Stimulated activated effector memory CD8-positive, alpha-beta T cell treated with anti-CD3 and anti-CD28 coated beads, Interleukin-12 subunit alpha, Interleukin-12 subunit beta, amount 100 ng/mL, for 72 hours (primary cell): ENCODE measurements around the gene CAPN10.

Experiments used
- ATAC-seq: fragments of 150-1000 bp; cut with Tn5 transposase; 2 replicates; pipeline ENCODE4 v1.10.0; 2021
- DNase-seq, 2 donors: peaks; one replicate each; pipeline ENCODE4 v3.0.0; 2021 to 2022; ENCODE audit warnings: low spot score in 2 of 2
- H3K27ac Mint-ChIP-seq: one replicate; pipeline ENCODE4 v1.8.0; 2022; ENCODE audit warnings: mild to moderate bottlenecking, mixed read lengths
- H3K36me3 Mint-ChIP-seq: one replicate; pipeline ENCODE4 v1.8.0; 2022; ENCODE audit warnings: mild to moderate bottlenecking, mixed read lengths
- H3K4me1 Mint-ChIP-seq: one replicate; pipeline ENCODE4 v1.8.0; 2022; ENCODE audit warnings: mixed read lengths
- H3K4me3 Mint-ChIP-seq: one replicate; pipeline ENCODE4 v1.8.0; 2022; ENCODE audit warnings: mild to moderate bottlenecking, mixed read lengths
- H3K9me3 Mint-ChIP-seq: one replicate; pipeline ENCODE4 v1.8.0; 2022; ENCODE audit warnings: mixed read lengths

Gene CAPN10

DNA sequence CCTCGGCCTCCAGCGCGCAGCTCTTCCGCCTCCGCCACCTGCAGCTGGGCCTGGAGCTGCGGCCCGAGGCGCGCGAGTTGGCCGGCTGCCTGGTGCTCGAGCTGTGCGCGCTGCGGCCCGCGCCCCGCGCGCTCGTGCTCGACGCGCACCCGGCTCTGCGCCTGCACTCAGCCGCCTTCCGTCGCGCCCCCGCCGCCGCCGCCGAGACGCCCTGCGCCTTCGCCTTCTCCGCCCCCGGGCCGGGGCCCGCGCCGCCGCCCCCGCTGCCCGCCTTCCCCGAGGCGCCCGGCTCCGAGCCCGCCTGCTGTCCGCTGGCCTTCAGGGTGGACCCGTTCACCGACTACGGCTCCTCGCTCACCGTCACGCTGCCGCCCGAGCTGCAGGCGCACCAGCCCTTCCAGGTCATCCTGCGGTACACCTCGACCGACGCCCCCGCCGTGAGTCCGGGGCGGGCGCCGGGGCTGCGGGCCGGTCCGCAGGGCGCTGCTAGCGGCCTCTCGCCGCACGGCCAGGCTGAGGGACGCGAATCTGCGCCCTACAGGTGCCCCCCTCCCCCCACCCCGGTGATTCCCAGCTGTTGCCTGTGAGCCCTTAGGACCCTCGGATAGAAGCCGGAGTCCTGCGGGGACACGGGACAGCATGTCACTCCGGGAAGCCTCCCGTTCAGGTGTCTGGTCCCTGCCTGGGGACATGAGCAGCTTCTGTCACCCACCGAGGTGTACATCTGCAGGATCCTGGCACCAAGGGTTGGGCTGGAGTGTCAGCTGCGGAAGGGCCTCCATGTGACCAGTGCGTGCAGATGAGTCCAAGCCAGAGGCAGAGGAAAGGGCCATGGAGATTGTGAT, 17.6 kb upstream of the CAPN10 start:
- H3K9me3 Mint-ChIP-seq = no peaks in the 10 kb centered on the region
- peaks cover 26% of the 10 kb centered on the region for H3K36me3 Mint-ChIP-seq
- ATAC-seq (peak; percentile 0), DNase-seq (no peak)
- peak overlapping the region; percentile 56 for H3K27ac Mint-ChIP-seq
- peaks cover 60% of the 10 kb centered on the region for H3K4me1 Mint-ChIP-seq
- H3K4me3 Mint-ChIP-seq = peak overlapping the region; percentile 77

DNA sequence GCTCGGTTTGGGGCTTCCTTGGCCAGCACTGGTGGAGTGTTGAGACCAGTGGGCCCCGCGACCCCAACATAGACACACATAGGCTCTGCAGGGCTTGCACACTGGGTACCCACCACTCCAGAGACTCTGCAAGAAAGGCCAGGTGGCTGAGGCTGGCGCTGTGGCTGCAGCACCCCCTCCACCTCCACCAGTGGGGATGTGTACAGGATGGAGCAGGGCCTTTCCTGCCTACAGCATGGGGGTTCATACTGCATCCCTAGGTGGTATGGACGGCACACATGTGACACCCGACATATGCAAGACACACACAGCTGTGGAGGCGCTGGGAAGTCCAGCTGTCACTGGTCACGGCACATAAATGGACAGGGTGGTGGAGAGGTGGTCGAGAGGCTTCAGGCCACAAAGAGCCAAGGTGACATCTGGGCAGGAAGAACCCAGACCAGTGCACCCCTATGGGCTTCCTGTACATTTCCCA, 17.0 kb upstream of the CAPN10 start:
- no peaks in the 10 kb centered on the region for H3K9me3 Mint-ChIP-seq
- H3K27ac Mint-ChIP-seq = peak overlapping the region; percentile 56
- DNase-seq = no peak
- no peak for ATAC-seq
- peak overlapping the region; percentile 77 for H3K4me3 Mint-ChIP-seq
- peaks cover 55% of the 10 kb centered on the region for H3K4me1 Mint-ChIP-seq
- peaks cover 22% of the 10 kb centered on the region for H3K36me3 Mint-ChIP-seq

DNA sequence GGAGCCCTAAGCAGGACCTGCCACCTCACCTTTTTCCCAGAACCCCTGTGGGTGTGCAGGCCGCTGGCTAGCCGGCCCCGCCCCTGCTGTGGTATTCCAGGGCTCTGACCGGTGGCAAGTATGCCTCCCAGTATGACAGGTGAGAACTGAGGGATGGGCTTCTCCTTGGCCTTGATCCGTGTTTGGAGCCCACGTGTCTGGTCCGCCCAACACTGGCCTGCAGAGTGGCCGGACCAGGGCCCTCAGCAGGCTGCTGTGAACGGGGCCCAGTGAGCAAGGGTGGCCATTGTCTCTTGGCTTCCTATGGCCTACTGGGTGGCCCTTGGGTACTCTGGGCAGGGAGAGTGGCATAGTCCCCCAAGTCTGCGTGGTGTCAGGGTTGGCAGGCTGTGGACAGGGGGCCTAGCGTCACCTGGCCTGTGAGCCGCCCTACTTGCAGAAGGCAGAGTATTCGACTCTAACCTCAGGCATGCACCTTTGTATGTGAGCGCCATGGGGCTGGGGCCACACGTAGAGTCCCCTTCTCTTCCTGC, 16.5 kb upstream of the CAPN10 start:
- Mint-ChIP-seq H3K36me3 (peaks cover 22% of the 10 kb centered on the region), H3K4me3 (peak overlapping the region; percentile 77), H3K9me3 (no peaks in the 10 kb centered on the region), H3K27ac (peak overlapping the region; percentile 56), H3K4me1 (peaks cover 50% of the 10 kb centered on the region)
- DNase-seq (no peak), ATAC-seq (no peak)

DNA sequence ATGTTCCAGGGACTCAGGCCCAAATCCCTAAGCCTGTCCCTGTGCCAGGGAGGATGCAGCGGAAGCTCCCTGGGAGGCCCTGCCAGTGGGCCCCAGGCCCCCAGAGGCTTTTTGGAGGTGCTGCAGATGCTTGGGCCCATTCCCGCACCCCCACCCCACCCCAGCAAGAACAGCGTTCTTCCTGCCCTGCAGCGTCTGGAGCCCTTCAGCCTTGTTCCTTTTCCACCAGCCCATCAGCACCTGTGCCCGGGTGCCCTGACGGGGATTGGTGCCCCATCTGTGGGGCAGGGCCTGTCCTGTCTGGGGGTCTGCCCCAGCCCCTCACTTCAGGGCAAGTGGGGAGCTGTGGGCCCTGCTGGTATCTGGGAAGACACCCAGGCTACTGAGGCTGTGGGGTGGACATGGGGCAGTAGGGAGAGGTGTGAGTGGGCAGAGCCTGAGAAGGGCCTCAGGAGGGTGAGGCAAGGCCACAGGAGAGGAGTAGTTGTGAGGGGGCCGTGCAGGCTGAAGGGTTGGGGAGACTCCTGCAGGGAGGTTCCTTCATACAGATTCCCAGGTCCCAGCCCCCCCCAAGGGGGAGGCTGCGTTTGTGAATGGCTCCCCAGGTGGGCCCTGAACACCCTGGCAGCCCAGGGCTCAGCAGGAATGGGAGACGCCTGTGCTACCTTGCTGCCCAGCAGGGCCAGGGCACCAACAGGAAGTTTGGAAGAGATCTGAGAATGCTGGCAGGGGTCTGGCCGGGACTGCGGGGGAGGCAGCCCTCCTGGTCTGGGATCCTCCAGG, 15.8 kb upstream of the CAPN10 start:
- H3K36me3 Mint-ChIP-seq = peaks cover 16% of the 10 kb centered on the region
- H3K27ac Mint-ChIP-seq = peak overlapping the region; percentile 56
- H3K4me1 Mint-ChIP-seq = peaks cover 43% of the 10 kb centered on the region
- no peaks in the 10 kb centered on the region for H3K9me3 Mint-ChIP-seq
- DNase-seq (no peak), ATAC-seq (no peak)
- peak overlapping the region; percentile 77 for H3K4me3 Mint-ChIP-seq

DNA sequence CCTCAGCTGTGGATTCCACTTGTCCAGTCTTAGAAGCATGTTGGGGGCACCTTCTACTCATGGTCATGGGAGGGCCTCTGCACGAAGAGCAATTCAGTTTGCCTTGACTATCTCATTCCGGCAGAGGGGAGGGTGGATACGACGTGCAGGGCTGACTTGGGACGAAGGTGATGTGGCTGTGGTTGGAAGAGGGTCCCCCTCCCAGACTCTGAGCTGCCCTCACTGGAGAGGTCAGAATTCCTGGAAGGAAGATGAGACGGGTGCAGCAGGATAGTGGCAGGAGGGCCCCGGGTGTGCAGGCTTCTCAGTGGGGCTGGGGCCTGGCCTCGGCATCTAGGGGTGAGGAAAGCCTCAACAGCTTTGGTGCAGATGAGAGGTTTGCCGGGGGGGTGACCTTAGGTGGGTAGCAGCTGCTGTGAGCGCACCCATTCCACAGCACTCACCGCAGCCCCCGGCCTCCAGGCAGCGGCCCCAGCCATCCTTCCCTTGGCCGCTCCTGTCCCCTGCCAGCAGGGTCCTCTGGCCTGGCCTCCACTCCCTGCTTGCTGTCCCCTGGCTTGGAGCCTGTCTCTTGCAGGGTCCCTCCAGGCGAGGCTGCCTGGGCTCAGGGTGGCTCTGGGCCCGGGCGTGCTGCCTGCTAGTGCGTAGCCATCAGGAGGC, 15.1 kb upstream of the CAPN10 start:
- DNase-seq (no peak), ATAC-seq (no peak)

DNA sequence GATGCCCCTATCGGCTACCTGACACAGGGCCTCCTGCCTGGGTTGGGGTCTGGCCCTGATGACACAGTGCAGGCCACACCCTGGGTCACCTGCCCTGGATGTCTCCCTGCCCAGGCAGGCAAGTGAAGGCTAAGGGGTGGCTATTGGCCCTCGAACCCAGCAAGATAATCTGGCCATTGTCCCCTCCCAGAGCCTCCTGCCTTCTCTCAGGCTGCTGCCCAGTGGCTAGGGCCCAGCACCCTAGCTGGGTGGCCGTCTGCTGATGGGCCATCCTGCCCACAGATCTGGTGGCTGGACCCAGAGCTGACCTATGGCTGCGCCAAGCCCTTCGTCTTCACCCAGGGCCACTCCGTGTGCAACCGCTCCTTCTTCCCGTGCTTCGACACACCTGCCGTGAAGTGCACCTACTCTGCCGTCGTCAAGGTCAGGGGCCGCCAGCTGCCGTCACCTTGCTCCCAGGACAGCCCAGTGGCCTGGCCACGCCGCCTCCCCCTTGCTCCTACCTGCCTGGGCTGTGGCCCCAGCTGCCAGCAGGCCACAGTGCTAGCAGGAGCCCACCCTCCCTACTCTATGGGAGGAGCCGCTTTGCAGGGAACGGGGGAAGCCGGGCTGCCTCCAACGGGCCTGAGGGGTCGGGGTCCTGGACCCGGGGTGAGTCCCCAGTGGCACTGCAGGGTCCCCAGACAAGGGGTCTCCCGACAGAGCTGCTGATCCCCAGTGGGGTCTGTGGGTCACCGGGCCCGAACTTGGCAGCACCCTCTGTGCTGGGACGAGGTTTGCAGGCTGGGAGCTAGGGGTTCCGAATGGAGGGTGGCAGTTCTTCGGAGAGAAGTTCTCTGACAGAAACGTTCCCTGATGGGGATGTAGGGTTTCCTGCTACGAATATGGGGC, 14.1 kb upstream of the CAPN10 start:
- H3K9me3 Mint-ChIP-seq = no peaks in the 10 kb centered on the region
- ATAC-seq (no peak), DNase-seq (no peak)
- no peak overlapping the region for H3K4me3 Mint-ChIP-seq
- peaks cover 9% of the 10 kb centered on the region for H3K36me3 Mint-ChIP-seq
- peaks cover 30% of the 10 kb centered on the region for H3K4me1 Mint-ChIP-seq
- H3K27ac Mint-ChIP-seq = peak overlapping the region; percentile 56

More for the DNA sequence above, 15.1 kb upstream of the CAPN10 start:
- peaks cover 9% of the 10 kb centered on the region for H3K36me3 Mint-ChIP-seq
- H3K27ac Mint-ChIP-seq = peak overlapping the region; percentile 56
- no peaks in the 10 kb centered on the region for H3K9me3 Mint-ChIP-seq
- no peak overlapping the region for H3K4me3 Mint-ChIP-seq
- H3K4me1 Mint-ChIP-seq = peaks cover 37% of the 10 kb centered on the region

DNA sequence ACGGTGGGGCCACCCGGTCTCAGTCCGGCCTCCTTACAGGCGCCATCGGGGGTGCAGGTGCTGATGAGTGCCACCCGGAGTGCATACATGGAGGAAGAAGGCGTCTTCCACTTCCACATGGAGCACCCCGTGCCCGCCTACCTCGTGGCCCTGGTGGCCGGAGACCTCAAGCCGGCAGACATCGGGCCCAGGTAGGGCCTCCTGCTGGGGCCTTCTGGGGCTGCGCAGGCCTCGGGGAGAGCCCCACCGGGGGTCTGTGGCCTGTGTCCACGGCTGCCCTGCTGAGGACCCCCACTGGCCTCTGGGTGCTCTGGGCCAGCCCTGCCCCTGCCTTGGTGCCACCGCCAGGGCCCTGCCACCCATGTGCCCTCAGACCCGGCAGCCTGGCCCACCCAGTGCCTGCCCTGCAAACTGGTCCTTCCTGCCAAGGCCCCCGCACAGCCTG, 13.4 kb upstream of the CAPN10 start:
- ATAC-seq (no peak), DNase-seq (no peak)
- no peaks in the 10 kb centered on the region for H3K9me3 Mint-ChIP-seq
- H3K36me3 Mint-ChIP-seq = peaks cover 9% of the 10 kb centered on the region
- no peak overlapping the region for H3K27ac Mint-ChIP-seq
- no peak overlapping the region for H3K4me3 Mint-ChIP-seq
- H3K4me1 Mint-ChIP-seq = peaks cover 29% of the 10 kb centered on the region

DNA sequence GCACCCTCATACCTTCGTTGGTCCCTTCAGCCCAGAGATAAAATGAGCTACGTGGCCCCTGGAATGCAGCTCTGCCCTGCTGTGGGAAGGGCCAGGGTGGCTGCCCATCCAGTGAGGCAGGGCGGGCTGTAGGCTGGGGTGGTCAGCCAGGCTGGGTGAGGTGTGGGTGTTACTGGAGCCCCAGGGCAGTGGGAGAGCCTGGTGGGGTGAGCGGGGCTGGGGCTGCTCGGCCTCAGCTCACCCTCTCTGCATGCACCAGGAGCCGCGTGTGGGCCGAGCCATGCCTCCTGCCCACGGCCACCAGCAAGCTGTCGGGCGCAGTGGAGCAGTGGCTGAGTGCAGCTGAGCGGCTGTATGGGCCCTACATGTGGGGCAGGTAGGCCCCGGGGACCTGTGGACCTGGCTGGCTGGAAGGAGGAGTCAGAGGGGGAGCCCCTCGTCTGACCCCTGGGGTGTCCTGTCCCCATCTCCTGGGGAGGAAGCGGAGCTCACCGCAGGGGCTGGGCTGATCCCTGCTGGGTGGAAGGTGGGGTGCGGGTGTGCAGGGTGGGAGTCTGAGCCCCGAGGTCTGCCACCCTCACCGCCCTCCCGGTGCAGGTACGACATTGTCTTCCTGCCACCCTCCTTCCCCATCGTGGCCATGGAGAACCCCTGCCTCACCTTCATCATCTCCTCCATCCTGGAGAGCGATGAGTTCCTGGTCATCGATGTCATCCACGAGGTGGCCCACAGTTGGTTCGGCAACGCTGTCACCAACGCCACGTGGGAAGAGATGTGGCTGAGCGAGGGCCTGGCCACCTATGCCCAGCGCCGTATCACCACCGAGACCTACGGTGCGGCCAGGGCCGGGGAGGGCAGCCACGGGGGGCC, 12.8 kb upstream of the CAPN10 start:
- no peak for ATAC-seq
- no peak for DNase-seq
- Mint-ChIP-seq H3K9me3 (no peaks in the 10 kb centered on the region), H3K4me1 (peaks cover 36% of the 10 kb centered on the region), H3K4me3 (no peak overlapping the region), H3K27ac (no peak overlapping the region), H3K36me3 (peaks cover 9% of the 10 kb centered on the region)

DNA sequence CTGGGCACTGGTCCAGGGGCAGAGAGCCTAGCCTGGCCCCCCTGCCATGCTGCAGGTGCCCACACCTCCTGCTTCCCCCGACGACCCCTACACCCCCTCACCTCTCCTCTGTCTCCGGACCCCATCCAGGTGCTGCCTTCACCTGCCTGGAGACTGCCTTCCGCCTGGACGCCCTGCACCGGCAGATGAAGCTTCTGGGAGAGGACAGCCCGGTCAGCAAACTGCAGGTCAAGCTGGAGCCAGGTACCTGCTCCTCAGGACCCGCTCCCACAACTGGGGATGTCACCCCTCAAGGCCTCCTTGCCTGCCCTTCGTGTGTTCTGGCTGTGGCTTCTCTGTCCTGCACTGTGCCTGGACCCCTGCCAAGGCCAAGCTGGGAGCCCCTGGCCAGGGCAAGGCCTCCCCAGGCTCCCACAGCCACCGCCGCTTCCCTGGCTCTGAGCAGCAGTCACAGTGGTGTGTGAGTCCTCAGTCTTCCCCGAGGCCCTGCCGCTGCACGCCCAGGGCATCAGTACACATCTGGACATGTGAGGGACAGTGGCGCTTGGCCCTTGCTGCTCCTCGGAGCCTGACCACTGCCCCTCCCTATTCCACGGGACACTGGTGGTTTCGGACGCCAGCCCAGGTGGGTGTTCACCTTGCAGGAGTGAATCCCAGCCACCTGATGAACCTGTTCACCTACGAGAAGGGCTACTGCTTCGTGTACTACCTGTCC, 12.0 kb upstream of the CAPN10 start:
- Mint-ChIP-seq H3K36me3 (peaks cover 10% of the 10 kb centered on the region), H3K9me3 (no peaks in the 10 kb centered on the region)

DNA sequence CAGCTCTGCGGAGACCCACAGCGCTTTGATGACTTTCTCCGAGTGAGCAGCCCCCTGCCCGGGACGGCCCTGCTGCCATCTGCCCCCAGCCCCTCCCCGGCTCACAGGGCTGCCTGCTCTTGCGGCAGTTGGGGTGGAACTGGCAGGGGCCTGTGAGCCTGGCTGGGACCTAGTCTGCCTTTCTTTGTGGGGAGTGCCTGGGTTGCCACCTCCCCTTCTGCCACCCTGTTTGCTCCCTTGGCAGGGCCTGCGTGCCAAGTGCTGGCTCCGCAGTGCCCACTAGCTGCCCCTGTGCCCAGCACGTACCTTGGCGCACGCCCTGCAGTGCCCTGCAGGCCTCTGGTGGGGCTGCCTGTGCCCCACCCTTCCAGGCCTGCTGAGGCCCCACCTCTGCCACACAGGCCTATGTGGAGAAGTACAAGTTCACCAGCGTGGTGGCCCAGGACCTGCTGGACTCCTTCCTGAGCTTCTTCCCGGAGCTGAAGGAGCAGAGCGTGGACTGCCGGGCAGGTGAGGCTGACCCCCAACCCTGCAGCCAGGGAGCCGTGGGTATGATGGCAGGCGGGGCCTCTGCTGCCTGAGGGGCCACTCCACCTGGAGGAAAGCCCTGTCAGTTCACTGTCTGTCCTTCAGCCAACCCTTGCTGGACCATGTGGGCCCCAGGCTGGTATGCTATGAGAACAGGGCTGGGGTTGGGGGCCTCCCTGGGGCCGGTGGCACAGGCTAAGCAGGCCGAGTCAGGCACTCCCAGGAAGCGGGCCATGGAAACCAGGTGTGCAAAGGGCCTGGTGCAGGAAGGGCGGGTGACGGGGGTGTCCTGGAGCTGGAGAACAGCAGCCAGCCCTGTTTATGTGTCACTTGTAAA, 11.2 kb upstream of the CAPN10 start:
- DNase-seq = no peak
- Mint-ChIP-seq H3K4me1 (peaks cover 39% of the 10 kb centered on the region), H3K9me3 (no peaks in the 10 kb centered on the region), H3K36me3 (peaks cover 15% of the 10 kb centered on the region), H3K4me3 (no peak overlapping the region), H3K27ac (peak overlapping the region; percentile 54)
- ATAC-seq = no peak

More for the DNA sequence above, 12.0 kb upstream of the CAPN10 start:
- no peak overlapping the region for H3K27ac Mint-ChIP-seq
- no peak overlapping the region for H3K4me3 Mint-ChIP-seq
- ATAC-seq (no peak), DNase-seq (no peak)
- H3K4me1 Mint-ChIP-seq = peaks cover 39% of the 10 kb centered on the region

DNA sequence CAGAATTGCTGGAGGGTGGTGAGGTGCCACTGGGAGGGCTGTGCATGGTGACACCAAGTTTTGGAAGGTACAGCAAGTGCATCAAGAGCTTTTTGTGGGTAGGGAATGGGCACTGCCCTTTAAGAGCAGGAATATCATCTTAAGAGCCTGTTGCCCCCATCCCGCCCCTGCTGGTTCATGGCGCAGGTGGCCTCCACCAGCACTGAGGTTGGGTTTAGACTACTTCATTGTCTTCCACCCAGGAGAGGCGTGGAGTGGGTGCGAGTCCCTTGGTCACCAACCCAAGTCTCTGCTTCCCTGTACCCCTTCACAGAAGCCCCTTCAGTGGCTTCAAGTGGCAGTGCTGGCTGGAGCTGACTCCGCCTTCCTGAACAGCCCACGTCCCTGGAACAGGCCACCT, 10.5 kb upstream of the CAPN10 start:
- H3K9me3 Mint-ChIP-seq = no peaks in the 10 kb centered on the region
- H3K4me1 Mint-ChIP-seq = peaks cover 39% of the 10 kb centered on the region
- peak overlapping the region; percentile 54 for H3K27ac Mint-ChIP-seq
- no peak for ATAC-seq
- H3K4me3 Mint-ChIP-seq = no peak overlapping the region
- DNase-seq = no peak
- peaks cover 15% of the 10 kb centered on the region for H3K36me3 Mint-ChIP-seq

DNA sequence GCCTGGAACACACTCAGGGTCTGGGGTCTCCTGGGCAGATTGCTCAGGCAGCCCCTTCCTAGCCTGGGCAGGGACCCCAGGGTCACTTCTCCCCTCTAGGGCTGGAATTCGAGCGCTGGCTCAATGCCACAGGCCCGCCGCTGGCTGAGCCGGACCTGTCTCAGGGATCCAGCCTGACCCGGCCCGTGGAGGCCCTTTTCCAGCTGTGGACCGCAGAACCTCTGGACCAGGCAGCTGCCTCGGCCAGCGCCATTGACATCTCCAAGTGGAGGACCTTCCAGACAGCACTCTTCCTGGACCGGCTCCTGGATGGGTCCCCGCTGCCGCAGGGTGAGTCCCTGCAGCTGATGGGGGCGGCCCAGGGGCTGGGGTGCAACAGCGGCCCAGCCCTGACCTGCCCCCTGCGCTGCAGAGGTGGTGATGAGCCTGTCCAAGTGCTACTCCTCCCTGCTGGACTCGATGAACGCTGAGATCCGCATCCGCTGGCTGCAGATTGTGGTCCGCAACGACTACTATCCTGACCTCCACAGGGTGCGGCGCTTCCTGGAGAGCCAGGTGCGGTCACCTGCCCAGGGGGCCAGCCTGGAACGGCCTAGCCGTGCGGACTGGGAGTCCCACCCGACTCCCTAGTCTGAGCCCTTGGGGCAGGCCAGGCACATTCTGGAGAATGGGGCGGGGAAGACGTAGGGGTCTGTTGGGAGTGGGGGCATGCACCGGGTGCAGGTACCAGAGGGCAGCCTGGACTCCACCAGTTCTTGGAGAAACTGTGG, 9.9 kb upstream of the CAPN10 start:
- ATAC-seq = no peak
- DNase-seq = no peak
- Mint-ChIP-seq H3K27ac (no peak overlapping the region), H3K9me3 (no peaks in the 10 kb centered on the region), H3K4me1 (peaks cover 33% of the 10 kb centered on the region), H3K4me3 (no peak overlapping the region), H3K36me3 (peaks cover 15% of the 10 kb centered on the region)
